Fibroblast of mammary gland (primary cell): ENCODE measurements around the gene ARFGAP3.

Experiments used
- DNase-seq: peaks from one replicate; pipeline ENCODE4 v3.0.0-alpha.2; 2010; ENCODE audit warnings: low read depth
- H3K4me3 ChIP-seq: 2 replicates; pipeline ENCODE4 v1.5.1; 2011; ENCODE audit warnings: low read depth, mild to moderate bottlenecking, low read length, moderate library complexity; ENCODE audit not compliant: control insufficient read depth
- TF ChIP-seq, protein P1 (sequence below): conservative IDR thresholded peaks from 2 replicates; pipeline ENCODE4 v1.5.1; 2011; ENCODE audit warnings: low read depth, low read length, inconsistent platforms; ENCODE audit not compliant: control insufficient read depth, insufficient read depth

ARFGAP3 gene

DNA sequence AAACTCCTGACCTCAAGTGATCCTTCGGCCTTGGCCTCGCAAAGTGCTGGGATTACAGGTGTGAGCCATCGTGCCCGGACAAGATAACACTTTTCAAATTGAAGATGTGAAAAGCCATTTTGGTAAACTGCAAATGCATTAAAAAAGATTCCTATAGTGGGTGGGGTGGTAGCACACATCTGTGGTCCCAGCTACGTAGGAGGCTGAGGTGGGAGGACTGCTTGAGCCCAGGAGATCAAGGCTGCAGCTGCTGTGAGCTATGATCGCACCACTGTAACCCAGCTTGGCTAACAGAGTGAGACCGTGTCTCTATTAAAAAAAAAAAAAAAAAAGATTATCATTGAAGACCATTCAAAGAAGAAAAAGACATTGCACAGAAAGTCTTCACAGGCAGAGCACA is 16.9 kb upstream of the ARFGAP3 start:
- no peak overlapping the region for H3K4me3 ChIP-seq
- DNase-seq = no peak
- TF ChIP-seq, protein P1, sequence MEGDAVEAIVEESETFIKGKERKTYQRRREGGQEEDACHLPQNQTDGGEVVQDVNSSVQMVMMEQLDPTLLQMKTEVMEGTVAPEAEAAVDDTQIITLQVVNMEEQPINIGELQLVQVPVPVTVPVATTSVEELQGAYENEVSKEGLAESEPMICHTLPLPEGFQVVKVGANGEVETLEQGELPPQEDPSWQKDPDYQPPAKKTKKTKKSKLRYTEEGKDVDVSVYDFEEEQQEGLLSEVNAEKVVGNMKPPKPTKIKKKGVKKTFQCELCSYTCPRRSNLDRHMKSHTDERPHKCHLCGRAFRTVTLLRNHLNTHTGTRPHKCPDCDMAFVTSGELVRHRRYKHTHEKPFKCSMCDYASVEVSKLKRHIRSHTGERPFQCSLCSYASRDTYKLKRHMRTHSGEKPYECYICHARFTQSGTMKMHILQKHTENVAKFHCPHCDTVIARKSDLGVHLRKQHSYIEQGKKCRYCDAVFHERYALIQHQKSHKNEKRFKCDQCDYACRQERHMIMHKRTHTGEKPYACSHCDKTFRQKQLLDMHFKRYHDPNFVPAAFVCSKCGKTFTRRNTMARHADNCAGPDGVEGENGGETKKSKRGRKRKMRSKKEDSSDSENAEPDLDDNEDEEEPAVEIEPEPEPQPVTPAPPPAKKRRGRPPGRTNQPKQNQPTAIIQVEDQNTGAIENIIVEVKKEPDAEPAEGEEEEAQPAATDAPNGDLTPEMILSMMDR = no peak

DNA sequence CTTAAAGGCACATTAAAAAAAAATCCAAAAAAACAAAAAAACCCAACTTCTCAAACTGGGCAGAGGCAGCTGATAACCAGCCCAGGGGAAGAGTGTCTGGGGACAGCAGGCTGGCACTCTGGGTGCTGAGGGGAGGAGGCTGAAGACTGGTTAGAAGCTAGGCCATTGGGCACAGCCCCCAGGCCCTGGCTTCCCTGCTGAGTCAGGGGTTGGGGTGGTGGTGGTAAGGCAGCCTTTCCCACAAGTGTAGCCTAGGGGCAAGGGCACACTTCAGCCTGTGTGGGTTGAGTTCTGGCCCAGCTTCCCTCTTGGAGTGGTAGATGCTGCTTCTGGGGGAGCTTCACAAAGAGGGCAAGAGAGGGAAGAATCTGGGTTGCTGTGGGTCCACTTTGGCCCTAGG is 16.3 kb upstream of the ARFGAP3 start:
- no peak overlapping the region for H3K4me3 ChIP-seq
- no peak for DNase-seq
- TF ChIP-seq, protein P1 = no peak

DNA sequence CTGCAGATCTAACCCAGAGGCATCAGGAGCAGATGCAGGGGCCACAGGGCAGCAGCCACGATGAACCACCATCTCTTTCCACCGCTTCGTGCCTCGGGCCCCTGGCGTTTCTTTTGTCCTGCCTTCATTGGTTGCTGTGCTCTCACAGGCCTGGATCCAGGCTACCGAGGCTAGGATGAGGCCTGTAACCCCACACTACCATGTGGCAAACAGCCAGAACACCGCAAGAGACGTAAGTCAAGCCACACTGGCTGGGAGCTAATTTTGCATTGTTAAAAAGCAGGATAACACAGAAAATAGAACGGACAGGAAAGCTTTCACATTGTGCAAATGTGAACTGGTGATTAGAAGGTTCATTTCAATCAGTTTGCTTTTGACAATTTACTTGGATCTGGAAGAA is 15.7 kb upstream of the ARFGAP3 start:
- DNase-seq = no peak
- H3K4me3 ChIP-seq = no peak overlapping the region
- TF ChIP-seq, protein P1 = no peak

- H3K4me3 ChIP-seq = no peak overlapping the region
- DNase-seq = no peak
- TF ChIP-seq, protein P1 = no peak
These were observed 14.3 kb upstream of the ARFGAP3 start for GRCh38 chr22:42871146-42872050.

- TF ChIP-seq, protein P1 = no peak
- no peak for DNase-seq
- H3K4me3 ChIP-seq = no peak overlapping the region
These were observed 12.9 kb upstream of the ARFGAP3 start for GRCh38 chr22:42869888-42870480.

GRCh38 chr22:42869463-42869862 is 12.4 kb upstream of the ARFGAP3 start:
- TF ChIP-seq, protein P1 = no peak
- DNase-seq = no peak
- H3K4me3 ChIP-seq = no peak overlapping the region
